IPS-11a (cell line): ENCODE results near the gene THRB.

Source experiments
- H3K4me3 ChIP-seq: one replicate; pipeline ENCODE4 v1.5.1; 2013; ENCODE audit warnings: low read depth, low read length, control low read depth

THRB gene

GRCh38 chr3:24195504-24196230, 299.0 kb downstream of the THRB start:
- H3K4me3 ChIP-seq: no peak overlapping the region

DNA sequence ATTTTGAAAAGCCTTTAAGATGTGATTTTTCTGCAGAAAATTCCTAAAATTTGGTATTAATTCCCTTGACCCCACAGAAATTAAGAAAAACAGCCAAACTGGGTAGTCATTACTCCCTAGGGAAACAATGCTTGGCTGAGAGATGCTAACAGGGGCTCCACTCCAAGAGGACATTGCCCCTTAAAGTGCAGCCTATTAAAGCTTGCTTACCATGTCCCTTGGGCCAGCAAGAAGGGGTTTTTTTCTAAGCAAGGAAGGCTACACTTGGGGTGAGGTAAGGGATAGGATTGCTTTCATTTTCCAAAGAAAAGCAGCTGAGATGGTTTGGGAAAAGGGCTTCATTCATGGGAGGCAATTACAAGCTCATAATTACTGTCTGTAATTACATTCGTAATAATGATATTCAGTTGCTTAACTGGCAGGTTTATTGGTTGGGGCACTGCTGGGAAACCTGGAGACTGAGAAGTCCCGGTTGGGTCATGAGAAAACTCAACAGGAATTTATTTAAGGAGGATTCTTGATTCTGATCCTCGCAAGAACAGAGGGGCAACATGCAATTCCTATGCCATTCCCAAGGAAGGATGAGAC, 302.1 kb downstream of the THRB start:
- no peak overlapping the region for H3K4me3 ChIP-seq

DNA sequence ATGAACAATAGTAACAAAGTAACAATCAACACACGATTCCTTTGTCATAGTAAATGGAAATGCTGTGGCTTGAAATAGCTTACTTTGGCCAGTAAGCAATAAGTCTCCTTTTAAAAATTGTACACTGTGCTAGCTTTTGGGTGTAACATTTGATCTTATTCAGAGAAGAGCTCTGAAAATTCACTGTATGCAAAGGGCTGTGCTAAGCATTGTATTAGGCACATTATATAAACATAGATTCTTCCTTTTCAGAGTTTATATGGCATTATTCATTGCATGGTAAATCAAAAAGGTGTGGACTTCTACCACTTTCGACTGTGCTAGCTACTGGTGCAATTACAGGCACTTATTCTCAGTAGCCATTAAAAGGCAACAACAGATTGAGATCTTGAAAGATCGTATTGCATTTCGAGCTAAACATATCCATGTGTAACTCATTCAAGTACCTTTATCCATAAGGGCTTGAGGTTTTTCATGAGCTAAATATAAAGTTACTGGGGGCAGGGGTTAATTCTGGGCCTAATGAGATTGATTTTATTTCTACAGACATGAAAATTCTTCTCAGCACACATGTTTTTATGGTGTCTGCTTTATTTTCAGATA, 302.7 kb downstream of the THRB start:
- no peak overlapping the region for H3K4me3 ChIP-seq

- H3K4me3 ChIP-seq: no peak overlapping the region
Measured at GRCh38 chr3:24190256-24190655, 304.4 kb downstream of the THRB start.

- no peak overlapping the region for H3K4me3 ChIP-seq
Measured at GRCh38 chr3:24185738-24186384, 308.8 kb downstream of the THRB start.

DNA sequence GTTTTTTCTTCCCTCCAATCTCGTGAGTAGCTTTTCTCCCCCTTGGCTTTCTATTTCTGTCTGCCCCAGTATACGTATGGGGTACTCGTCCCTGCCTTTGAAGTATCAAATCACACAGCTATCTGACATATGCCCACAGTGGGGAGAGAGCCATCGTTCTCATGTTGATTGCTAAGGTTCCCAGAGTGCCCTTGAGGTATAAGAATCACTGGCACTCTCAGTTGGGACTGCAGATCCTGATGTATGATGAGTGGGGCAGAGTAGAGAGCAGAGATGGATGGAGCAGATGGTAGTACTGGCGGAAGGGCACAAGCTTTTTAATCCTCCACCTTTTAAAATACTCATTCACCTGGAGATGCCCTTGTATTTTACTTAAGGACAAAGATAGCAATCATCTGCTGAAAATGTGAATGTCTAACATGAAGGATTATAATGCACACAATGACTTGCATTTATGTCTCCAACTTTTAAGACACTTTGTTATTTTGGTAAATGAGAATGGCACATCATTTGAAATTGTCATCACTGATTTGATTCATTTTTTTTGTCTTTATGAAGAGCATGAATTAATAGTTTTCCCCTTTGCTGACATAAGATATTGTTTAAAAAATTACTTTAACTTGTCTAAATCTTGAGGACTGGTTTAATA, 310.0 kb downstream of the THRB start:
- no peak overlapping the region for H3K4me3 ChIP-seq

DNA sequence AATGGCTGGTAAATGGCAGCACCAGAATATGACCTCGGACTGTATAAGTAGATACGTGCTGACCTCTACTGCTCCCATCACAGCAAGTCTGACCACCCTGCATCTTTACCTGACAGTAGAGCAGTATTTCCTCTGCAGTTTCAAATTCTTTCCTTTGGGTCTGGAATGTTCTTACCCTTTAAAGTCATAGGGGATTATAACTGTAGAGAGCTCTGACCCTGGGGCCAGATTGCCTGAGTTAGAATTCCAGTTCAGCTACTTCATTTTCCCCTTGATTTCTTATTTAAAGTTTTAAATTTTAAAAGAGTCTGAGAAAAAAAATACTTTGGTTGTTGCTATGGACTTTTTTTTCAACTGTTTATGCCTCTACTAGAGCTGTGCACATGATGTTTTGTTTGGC, 311.9 kb downstream of the THRB start:
- H3K4me3 ChIP-seq: no peak overlapping the region

GRCh38 chr3:24181256-24181655, 313.4 kb downstream of the THRB start:
- no peak overlapping the region for H3K4me3 ChIP-seq

GRCh38 chr3:24180616-24181015, 314.0 kb downstream of the THRB start:
- no peak overlapping the region for H3K4me3 ChIP-seq

DNA sequence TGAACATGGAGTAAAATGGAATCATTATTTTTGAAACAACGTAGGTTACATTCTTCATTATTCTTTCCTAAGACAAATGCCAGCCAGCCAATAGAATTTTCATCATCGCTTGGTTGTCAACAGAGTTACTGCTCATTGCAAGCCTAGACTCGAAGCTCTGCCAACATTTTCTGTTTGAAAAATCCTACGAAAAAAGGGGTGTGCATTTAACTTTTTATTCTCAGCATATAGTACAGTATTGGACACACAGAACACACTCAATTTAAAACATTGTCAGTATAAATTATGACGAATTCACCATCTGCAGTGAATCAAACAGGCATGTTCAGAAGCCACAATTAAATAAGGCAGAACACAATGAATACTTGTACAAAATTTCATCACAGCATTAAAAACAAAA, 317.4 kb downstream of the THRB start:
- H3K4me3 ChIP-seq: no peak overlapping the region

- H3K4me3 ChIP-seq: no peak overlapping the region
Measured at GRCh38 chr3:24174614-24175013, 320.0 kb downstream of the THRB start.

DNA sequence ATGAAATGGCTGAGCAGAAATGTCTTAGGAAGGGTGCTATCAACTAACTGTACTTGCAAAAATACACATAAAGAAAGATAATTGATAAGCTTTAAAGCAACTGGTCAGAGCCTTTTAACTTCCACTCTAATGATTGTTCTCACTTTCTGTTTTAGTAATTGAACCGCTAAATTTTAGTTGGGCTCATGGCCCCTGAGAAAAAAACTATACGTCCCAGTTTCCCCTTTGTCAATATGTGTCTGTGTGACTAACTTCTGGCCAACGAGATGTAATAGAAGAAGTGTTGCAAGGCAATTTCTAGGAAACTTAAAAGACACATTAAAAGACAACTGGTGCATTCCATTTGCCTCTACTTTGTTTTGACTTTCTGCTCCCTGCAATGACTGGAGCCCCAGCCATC, 325.7 kb downstream of the THRB start:
- no peak overlapping the region for H3K4me3 ChIP-seq

GRCh38 chr3:24167429-24167828, 327.2 kb downstream of the THRB start:
- H3K4me3 ChIP-seq: no peak overlapping the region

DNA sequence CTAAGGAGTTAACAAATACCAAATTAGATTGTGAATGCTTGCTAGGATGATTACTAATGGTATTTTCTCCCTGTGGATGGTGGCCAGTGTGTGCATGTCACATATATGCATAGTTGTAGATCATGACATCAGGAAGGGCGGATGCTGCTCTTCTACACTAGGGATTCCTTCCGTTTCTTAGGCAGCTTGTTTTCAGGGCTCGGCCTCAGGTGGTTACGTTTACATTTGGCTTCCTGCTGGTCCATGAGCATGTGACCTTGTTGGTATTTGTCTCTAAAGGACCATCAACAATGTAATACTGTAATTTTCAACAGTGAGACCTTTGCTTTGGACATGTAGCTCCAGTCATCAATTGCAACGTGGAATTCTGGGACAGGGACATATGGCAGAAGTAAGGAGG, 328.1 kb downstream of the THRB start:
- no peak overlapping the region for H3K4me3 ChIP-seq

DNA sequence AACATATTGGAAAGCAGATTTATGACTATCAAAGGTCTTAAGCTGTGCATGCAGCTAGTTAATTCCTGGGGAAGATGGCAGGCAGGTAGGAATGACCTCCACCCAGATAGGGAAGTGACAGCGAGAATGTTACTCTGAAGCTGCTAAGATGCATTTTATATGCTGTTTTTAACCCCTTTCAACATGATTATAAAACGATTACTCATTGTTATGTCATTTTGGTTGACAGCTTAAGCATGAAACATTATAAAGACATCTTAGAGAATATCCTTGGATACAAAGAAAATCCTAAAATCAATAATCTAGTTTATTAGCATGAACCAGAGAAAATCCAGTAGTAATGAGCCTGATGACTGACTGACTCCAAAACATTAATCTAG, 329.1 kb downstream of the THRB start:
- H3K4me3 ChIP-seq: no peak overlapping the region

DNA sequence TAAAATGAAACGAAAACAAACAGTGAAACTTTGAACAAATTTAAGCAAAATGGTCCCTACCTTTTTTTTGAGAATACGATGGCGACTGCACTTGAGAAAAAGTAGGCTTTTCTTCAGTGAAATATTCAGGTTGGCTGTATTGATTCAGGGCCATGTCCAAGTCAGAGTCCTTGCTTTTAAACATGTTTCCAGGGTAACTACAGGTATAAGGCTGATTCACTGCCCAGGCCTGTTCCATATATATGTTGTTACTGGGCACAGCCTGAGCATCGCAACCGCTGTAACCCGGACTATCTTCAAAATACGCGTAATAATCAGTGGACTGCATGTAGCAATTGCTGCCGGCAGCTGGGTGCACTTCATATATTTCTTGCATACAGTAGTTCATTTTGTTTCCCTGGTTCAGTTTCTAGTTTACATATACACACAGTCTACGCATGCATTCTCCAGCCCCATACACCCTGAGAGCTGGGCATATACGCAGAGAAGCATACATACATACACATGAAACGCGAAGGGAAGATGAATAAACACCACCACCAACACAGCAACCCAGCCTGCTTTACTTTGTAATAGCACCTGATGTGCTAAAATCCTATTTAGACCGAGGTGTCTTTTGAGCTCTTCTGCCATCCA, 329.6 kb downstream of the THRB start:
- H3K4me3 ChIP-seq: no peak overlapping the region

DNA sequence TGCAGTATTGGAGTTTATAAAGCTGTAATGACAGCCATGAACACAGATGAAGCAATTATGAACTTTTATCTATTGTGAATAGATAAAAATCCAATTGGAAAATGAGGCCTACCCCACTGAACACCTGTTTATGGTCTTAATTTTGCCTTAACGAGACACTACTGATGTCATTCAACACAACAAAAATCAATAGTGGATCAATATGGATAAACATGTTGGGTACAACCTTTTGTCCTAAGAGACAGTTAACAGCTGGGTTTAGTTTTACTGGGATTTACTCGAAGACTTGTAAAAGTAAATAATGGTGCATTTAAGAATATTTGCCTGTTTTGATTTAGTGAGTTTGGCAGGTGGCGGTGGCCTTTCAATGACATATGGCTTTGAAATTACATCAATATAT, 331.7 kb downstream of the THRB start:
- no peak overlapping the region for H3K4me3 ChIP-seq

- no peak overlapping the region for H3K4me3 ChIP-seq
Measured at GRCh38 chr3:24161841-24162240, 332.8 kb downstream of the THRB start.

DNA sequence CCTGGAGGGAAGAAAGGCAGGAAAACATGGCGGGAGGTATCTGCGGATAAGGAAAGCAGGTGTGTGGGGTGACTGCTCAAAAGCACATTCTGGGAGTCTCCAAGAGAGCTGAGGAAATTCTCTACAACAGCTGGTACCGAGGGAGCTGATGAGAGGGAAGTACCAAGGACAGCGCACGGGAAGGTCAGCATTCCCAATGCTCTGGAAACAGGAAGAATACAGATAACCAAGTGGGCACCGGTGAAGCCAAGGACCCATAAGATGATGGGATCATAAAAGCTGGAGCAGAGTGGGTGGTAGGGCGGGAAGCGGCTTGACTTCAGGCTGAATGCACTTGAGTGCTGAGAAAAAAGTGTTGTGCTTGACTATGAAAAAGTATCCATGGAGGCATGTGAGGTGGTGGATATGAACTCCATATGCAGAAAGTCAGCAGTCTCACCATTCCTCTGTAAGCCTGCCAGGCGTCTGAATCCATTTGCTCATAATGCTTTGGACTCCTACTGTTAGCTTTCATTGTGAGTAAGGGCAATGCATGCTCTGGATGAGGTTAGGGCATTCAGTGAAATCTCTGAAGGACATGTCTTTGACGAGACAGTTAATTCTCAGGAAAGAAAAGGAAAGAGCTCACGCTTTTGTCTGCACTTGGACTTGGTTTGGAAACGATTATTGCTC, 334.1 kb downstream of the THRB start:
- H3K4me3 ChIP-seq: no peak overlapping the region

- no peak overlapping the region for H3K4me3 ChIP-seq
Measured at GRCh38 chr3:24158761-24159454, 335.7 kb downstream of the THRB start.
